HEK293 (cell line): Measurements from ENCODE around the gene POLR3A.

Experiments used
- CTCF ChIA-PET: fragments of 350-600 bp; formaldehyde crosslinking; extraction: SDS; loops from one replicate; lab custom pipeline; 2021; ENCODE audit warnings: antibody characterized with exemption; lab: Yijun Ruan, JAX
- POLR2A ChIA-PET: fragments of 300-600 bp; formaldehyde crosslinking; extraction: SDS; loops from one replicate; lab custom pipeline; 2020; ENCODE audit warnings: antibody characterized with exemption, inconsistent platforms; lab: Yijun Ruan, JAX
- H3K27ac ChIP-seq: fragments of 200-500 bp; sonication (Bioruptor generic); 2 replicates; pipeline ENCODE4 v1.5.1; 2014; ENCODE audit warnings: low read depth, low read length, control low read depth, inconsistent platforms; ENCODE audit errors: extremely low read depth
- H3K36me3 ChIP-seq, 2 experiments: fragments of 200-500 bp in 1 of 2; sonication (Bioruptor generic) in 1 of 2; 1 replicate in 1 of 2; 2 replicates in 1 of 2; pipeline ENCODE4 v1.5.1; 2014 to 2017; ENCODE audit warnings: inconsistent platforms in 2 of 2, low read length in 2 of 2; ENCODE audit not compliant: control insufficient read depth in 2 of 2, insufficient read depth in 1 of 2
- H3K4me1 ChIP-seq: fragments of 200-500 bp; sonication (Bioruptor generic); 2 replicates; pipeline ENCODE4 v1.5.1; 2014; ENCODE audit warnings: mild to moderate bottlenecking, low read length, inconsistent platforms; ENCODE audit not compliant: control insufficient read depth, insufficient read depth
- H3K4me3 ChIP-seq: 2 replicates; pipeline ENCODE4 v1.5.1; 2011; ENCODE audit warnings: low read depth, mild to moderate bottlenecking, control low read depth, low read length, moderate library complexity
- H3K9me3 ChIP-seq: fragments of 200-500 bp; sonication (Bioruptor generic); 2 replicates; pipeline ENCODE4 v1.5.1; 2014; ENCODE audit warnings: low read depth, low read length, inconsistent platforms; ENCODE audit not compliant: control insufficient read depth, insufficient read depth
- KLF16 ChIP-seq: fragments of 450-650 bp; formaldehyde crosslinking; IDR thresholded peaks from 2 replicates; pipeline ENCODE4 v1.5.1; 2017; ENCODE audit warnings: missing biosample characterization, missing genetic modification characterization
- MZF1 ChIP-seq: fragments of 450-650 bp; formaldehyde crosslinking; IDR thresholded peaks from 2 replicates; pipeline ENCODE4 v1.5.1; 2017; ENCODE audit warnings: missing biosample characterization, missing genetic modification characterization, borderline replicate concordance
- WT1 ChIP-seq: fragments of 450-650 bp; formaldehyde crosslinking; IDR thresholded peaks from 2 replicates; pipeline ENCODE4 v1.5.1; 2016; ENCODE audit warnings: missing biosample characterization, missing genetic modification characterization
- ZIC2 ChIP-seq: fragments of 450-650 bp; formaldehyde crosslinking; IDR thresholded peaks from 2 replicates; pipeline ENCODE4 v1.5.1; 2016; ENCODE audit warnings: missing biosample characterization, missing genetic modification characterization
- ZNF169 ChIP-seq: fragments of 450-650 bp; formaldehyde crosslinking; IDR thresholded peaks from 2 replicates; pipeline ENCODE4 v1.5.1; 2016; ENCODE audit warnings: missing biosample characterization, missing genetic modification characterization
- ZNF24 ChIP-seq: fragments of 450-650 bp; formaldehyde crosslinking; IDR thresholded peaks from 2 replicates; pipeline ENCODE4 v1.5.1; 2016; ENCODE audit warnings: missing biosample characterization, missing genetic modification characterization
- ZNF404 ChIP-seq: fragments of 450-650 bp; formaldehyde crosslinking; IDR thresholded peaks from 2 replicates; pipeline ENCODE4 v1.5.1; 2017; ENCODE audit warnings: missing biosample characterization, missing genetic modification characterization
- ZNF530 ChIP-seq: fragments of 450-650 bp; formaldehyde crosslinking; IDR thresholded peaks from 2 replicates; pipeline ENCODE4 v1.5.1; 2016; ENCODE audit warnings: low read depth, missing biosample characterization, missing genetic modification characterization
- ZNF555 ChIP-seq: fragments of 450-650 bp; formaldehyde crosslinking; conservative IDR thresholded peaks from 2 replicates; pipeline ENCODE4 v1.5.1; 2017; ENCODE audit warnings: missing biosample characterization, mild to moderate bottlenecking, missing genetic modification characterization, inconsistent platforms
- ZNF600 ChIP-seq: fragments of 450-650 bp; formaldehyde crosslinking; IDR thresholded peaks from 2 replicates; pipeline ENCODE4 v1.5.1; 2016; ENCODE audit warnings: missing biosample characterization, missing genetic modification characterization
- ZNF639 ChIP-seq: fragments of 450-650 bp; formaldehyde crosslinking; IDR thresholded peaks from 2 replicates; pipeline ENCODE4 v1.5.1; 2016; ENCODE audit warnings: missing biosample characterization, missing genetic modification characterization
- ZNF654 ChIP-seq: fragments of 450-650 bp; formaldehyde crosslinking; IDR thresholded peaks from 2 replicates; pipeline ENCODE4 v1.5.1; 2016; ENCODE audit warnings: low read depth, missing biosample characterization, missing genetic modification characterization
- ZNF785 ChIP-seq: fragments of 450-650 bp; formaldehyde crosslinking; IDR thresholded peaks from 2 replicates; pipeline ENCODE4 v1.5.1; 2016; ENCODE audit warnings: missing biosample characterization, missing genetic modification characterization

The POLR3A gene

DNA sequence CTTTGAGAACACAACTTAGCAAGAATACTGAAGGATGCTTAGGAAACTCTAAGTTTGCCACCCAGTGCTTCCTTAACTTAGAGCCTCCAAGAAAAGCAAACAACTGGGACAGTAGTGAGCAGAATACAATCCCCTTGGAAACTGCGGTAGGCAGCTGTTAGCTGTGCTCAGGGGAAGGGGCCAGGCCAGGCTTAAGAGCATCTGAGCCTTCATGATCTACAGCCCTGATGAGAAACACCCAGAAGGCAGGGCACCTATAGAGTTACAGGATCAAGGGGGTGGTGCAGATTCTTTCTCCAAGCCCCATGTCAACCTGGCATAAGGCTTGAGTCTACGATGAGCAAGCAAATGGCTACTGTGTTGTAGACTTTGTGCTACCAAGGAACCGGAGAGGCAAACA lies 51.4 kb downstream of the POLR3A start:
- ChIA-PET POLR2A (no interaction called here), CTCF (interaction anchor here (0.5 to 1.3 kb wide), 3 partner anchors 13 to 327 kb away, joined by 3 to 5 read pairs (median 3); no protein-coding TSS in a partner anchor)
- peaks cover 39 to 72% of the 10 kb centered on the region in 2 experiments for H3K36me3 ChIP-seq
- no peaks in the 10 kb centered on the region for H3K4me1 ChIP-seq
- no peak overlapping the region for H3K27ac ChIP-seq
- H3K9me3 ChIP-seq: no peaks in the 10 kb centered on the region
- H3K4me3 ChIP-seq: no peak overlapping the region
- TF ChIP-seq MZF1 (tag by site-specific recombination) (no peak), WT1 (tag by site-specific recombination) (no peak), ZNF169 (tag by site-specific recombination) (no peak)
- TF ChIP-seq, all 188 proteins: peak for 0

GRCh38 chr10:77977016-77977415 lies 52.3 kb downstream of the POLR3A start:
- no peak for TF ChIP-seq ZNF639 (tag by site-specific recombination)
- H3K9me3 ChIP-seq: no peaks in the 10 kb centered on the region
- ChIA-PET CTCF (interaction anchor here (0.8 to 1.3 kb wide), 3 partner anchors 14 to 483 kb away, joined by 3 to 5 read pairs (median 3); no protein-coding TSS in a partner anchor), POLR2A (no interaction called here)
- H3K4me3 ChIP-seq: no peak overlapping the region
- peaks cover 31 to 63% of the 10 kb centered on the region in 2 experiments for H3K36me3 ChIP-seq
- H3K4me1 ChIP-seq: no peaks in the 10 kb centered on the region
- no peak overlapping the region for H3K27ac ChIP-seq

- Histone ChIP-seq H3K36me3 (peaks cover 21 to 47% of the 10 kb centered on the region in 2 experiments), H3K27ac (no peak overlapping the region)
- POLR2A ChIA-PET: interaction anchor here (0.6 kb wide), 1 partner anchor 45 kb away, joined by 3 read pairs; no protein-coding TSS in a partner anchor
- TF ChIP-seq ZIC2 (peak; percentile 9; the same call in 1 of the 2 replicates), ZNF555 (tag by site-specific recombination) (no peak), KLF16 (tag by site-specific recombination) (no peak), ZNF600 (0 out of 2 replicates have a peak, but pooled peaks have one; percentile 16), ZNF530 (tag by site-specific recombination) (no peak), ZNF404 (tag by site-specific recombination) (no peak)
- TF ChIP-seq, all 188 proteins: peak for 2
- Histone ChIP-seq H3K4me3 (no peak overlapping the region), H3K9me3 (no peaks in the 10 kb centered on the region), H3K4me1 (no peaks in the 10 kb centered on the region)
- CTCF ChIA-PET: interaction anchor here (0.6 to 1.9 kb wide), 12 partner anchors 8 to 130 kb away, joined by 3 to 13 read pairs (median 4); no protein-coding TSS in a partner anchor
Observed at GRCh38 chr10:77975086-77975666, 54.1 kb downstream of the POLR3A start.

GRCh38 chr10:77974396-77975074 lies 54.8 kb downstream of the POLR3A start:
- no peaks in the 10 kb centered on the region for H3K4me1 ChIP-seq
- H3K36me3 ChIP-seq: peaks cover 16 to 41% of the 10 kb centered on the region in 2 experiments
- ChIA-PET POLR2A (no interaction called here), CTCF (interaction anchor here (0.6 to 1.9 kb wide), 15 partner anchors 9 to 149 kb away, joined by 3 to 13 read pairs (median 3); no protein-coding TSS in a partner anchor)
- no peaks in the 10 kb centered on the region for H3K9me3 ChIP-seq
- no peak overlapping the region for H3K27ac ChIP-seq
- H3K4me3 ChIP-seq: no peak overlapping the region
- peak; percentile 23 for TF ChIP-seq ZNF654
- TF ChIP-seq ZNF785 (tag by site-specific recombination): no peak
- no peak for TF ChIP-seq ZNF24 (tag by site-specific recombination)
